GM21515 (cell line): Measurements from ENCODE around the gene HDAC7.
A peak's percentile ranks its signal among the peaks of the same experiment; 100 is the strongest.

ENCODE experiments used
- ATAC-seq: cut with Tn5 transposase; IDR thresholded peaks from one replicate; pipeline ENCODE4 v1.9.1; 2021; ENCODE audit not compliant: unreplicated experiment

Gene HDAC7

DNA sequence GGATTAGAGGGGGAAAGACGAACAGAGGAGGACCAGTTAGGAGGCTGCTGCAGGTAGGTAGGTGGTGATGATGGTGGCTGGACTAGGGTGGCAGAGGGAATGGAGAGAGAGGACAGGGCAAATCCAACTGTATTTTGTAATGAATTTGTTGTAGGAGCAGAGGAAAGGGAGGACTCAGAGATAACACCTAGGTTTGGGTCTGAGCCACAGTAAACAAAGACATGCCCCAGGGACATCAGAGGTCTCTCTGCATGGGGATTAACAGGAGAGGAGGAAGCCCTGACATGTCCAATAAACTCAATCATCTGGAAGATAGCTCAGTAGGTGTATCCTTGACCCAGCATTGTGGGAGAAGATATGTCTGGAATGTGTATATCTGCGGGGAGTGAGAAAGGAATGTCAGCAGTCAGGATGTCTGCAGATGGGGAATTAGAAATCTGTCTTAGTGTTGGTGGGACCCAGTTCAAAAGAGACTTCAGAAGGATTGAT is 51.3 kb downstream of the HDAC7 start:
- ATAC-seq: no peak

GRCh38 chr12:47767216-47767724 is 52.4 kb downstream of the HDAC7 start:
- ATAC-seq: no peak

- no peak for ATAC-seq
These were observed 53.0 kb downstream of the HDAC7 start for GRCh38 chr12:47766502-47767215.

GRCh38 chr12:47763481-47764346 is 56.0 kb downstream of the HDAC7 start:
- ATAC-seq: no peak

DNA sequence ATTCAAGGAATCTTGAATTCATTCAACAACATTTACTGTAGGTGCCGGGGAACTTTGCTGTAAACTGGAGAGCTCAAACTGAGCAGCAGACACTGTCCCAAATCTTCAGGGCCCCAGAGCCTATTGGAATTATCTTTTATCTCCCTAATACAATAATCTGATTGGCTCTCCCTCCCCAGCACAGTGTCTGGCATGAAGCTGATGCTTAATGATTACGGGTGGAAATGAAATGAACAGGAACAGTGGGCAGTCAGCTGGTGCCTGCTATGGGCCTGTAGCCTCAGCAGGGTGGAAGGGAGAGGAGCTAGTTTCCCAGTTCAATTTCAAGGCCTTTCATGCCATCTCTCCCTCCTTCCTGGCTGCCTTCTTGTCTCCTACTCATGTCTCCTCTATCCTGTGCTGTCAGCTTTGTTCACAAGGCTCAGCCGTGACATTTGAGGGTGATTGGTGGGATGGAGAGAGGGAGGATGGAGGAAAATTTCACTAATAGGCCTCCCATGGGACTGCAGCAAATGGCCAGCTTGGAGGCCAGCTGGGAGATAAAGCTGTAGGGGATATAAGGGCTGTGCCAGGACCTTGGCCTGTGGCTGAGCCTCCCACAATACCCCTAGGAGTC is 56.7 kb downstream of the HDAC7 start:
- ATAC-seq: no peak

GRCh38 chr12:47758834-47759690 is 60.6 kb downstream of the HDAC7 start, which contains the start of gene RAPGEF3:
Gene RAPGEF3, minus strand, starts transcription at chr12:47758880. Its CDS starts 324 bp downstream, at chr12:47758556.
- peak; percentile 45 for ATAC-seq

- no peak for ATAC-seq
These were observed 61.2 kb downstream of the HDAC7 start for GRCh38 chr12:47758584-47758833.

DNA sequence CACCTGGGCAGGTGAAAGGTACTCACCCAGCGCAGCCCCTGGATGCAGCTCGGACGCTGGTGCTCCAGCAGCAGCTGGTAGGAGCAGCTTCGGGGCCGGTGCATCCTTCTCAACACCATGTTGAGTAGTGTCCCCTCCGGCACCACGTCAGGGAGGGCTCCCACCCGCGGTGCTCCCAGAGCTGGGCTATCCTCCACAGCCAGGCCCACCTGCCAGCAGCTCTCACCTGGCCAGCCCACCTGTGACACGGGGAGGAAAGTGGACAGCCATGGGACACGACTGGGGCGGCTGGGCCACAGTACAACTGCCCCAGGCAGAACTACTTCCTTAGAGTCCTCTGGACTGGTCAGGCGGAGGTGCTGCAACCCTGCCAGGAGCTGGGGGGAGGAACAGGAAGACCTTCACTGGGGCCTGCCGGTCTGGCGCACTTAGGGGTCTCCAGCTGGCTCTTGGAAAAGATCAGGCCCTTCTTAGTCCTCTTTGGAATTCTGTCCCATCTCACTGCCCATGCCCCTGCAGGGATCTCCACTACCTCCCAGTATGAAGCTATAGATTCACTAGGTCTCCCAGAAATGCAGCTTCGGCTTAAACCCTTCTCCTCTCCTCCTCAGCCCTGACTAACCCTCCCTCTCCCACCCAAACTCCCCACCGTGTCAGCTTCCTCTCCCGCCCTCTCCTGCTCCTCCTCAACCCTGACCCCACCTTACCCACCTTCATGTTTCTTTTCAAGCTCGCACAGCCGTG is 61.7 kb downstream of the HDAC7 start:
- ATAC-seq: no peak

DNA sequence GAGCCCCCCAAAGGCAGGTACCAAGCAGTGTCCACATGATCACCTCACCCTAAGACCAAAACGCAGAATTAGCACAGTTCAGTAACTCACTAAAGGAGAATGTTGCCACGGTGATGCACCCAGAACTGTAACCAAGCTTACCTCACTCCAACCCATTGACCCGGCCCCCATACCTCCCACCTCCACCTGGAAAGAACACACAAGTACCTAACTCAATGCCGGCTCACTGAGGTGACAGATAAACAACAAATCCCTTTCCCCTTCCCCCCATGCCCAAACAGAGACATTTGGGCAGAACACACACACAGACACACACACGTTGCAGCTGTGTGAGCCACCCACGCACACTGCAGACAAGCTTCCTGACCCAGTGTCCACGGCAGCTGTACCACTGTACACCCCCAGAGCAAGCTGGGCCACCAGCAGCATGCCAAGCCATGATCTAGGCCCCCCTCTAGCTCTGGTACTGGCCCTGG is 62.3 kb downstream of the HDAC7 start:
- no peak for ATAC-seq

DNA sequence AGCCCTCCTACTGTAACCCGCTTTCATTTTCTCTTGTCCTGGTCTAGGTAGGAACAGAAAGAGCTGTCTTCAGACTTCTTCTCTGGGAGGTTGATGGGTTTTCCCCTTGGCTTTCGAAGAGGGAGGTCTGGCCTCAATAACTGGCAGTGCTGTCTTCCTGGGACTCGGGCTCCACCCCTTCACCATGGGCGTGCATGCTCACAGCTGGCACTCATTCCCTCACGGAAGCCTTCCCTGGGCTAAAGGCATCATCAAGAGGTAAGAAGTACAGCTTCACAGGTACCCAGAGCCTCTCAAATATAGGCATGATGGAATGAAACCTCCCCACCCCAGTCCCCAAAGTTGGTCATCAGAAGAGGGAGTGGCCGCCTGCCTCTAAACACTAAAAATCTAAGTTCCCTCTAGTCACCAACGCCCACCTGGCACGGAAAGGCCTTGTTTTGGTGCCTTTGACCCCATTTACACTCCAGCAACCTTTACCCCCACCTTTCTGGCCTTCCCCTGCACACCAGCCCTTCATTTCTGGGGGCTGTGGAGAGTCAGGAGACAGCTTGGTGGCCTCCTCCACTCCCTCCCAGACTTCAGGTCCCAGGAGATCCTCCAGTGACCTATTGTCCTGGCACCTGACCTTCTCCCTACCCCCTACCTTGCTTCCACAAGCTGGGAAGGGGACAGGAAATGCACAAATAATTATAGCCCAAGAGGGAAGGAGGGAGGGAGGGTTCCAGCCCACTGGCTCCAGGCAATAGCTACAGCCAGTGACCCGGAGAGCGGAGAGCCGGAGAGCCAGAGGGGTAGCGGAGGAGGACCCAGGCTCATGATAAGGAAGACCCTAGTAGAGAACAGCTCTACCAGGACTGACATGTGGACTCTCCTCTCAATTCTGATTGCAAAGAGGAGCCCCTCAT is 63.8 kb downstream of the HDAC7 start:
- peak; percentile 68 for ATAC-seq

DNA sequence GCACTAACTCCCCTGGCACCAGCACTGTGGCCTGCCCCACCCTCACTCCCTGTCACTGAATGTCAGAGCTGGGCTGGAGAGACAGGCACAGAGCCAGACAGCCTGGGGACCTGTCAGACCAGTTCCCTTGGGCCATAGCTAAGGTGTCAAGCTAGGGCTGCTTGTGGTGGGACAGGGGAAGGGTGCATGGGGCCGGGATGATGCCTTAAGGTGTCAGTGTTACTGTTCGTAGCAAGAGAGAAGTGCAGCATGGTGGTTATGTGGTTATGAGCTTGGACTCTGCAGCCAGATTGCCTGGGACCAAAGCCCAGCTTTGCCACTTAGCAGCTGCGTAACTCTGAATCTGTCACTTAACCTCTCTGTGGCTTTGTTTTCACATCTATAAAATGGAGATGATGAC is 64.8 kb downstream of the HDAC7 start:
- ATAC-seq: no peak

DNA sequence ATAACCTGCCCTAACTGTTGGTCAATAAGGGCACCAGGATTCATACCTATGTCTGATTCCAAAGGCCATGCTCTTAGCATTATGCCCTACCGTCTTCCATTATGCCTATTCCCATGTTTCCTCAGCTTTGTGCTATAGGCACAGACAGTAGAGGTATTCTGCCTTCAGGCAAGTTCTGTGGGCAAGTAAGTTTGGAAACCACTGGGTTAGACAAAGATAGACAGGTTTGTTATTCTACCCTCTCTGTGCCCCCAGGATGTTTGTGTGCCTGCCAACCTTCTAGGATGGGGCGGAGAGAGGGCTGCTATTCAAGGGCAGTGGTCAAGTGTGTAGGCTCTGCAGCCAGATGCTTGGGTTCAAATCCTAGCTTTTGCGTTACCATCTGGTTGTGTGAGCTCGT is 65.6 kb downstream of the HDAC7 start:
- ATAC-seq: no peak

DNA sequence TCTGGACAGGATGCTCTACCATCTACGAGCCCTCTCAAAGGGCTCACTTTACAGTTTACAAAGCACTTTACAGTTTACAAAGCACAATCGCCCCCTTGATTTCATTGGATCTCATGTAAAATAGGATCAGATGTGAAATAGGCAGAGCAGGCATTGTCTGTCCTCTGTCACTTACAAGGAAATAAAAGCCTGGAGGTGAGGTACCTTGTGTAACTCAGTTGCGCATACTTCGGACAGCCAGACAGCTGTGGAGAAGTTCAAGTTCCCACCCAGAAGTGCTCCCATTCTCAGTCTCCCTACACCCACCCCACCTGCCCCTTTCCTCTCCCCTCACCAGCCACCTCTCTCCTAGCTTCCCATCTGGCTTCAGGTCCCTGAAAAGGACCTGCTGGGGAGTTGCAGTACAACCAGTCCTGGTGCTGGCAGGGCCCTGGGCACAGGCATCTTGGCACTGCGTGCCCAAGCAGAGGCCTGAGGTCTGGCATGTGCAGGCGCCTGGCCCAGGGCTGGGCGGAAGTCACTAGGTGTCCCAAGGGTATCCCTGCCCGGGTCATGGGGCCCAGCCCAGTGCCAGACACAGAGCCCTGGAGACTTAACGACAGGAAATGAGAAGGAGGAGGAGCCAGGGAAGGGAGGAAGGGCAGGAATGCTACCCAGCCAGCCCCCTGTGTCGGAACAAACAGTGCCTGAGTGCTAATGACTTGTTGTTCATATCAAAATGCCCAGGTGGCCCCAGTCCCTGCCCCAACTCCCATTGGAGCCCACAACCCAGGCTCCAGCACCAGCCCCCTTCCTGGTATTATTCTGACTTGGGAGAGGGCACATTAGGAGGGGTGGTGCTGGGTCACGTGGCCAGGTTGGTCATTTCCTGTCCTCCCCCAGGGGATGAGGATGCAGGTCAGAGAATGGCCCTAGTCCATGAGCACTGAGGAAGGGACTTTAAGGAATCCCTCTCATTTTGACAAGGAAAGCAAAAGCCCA is 66.4 kb downstream of the HDAC7 start:
- ATAC-seq: no peak

GRCh38 chr12:47752552-47752951 is 67.2 kb downstream of the HDAC7 start:
- no peak for ATAC-seq

- no peak for ATAC-seq
These were observed 67.6 kb downstream of the HDAC7 start for GRCh38 chr12:47752121-47752520.

- ATAC-seq: no peak
These were observed 68.1 kb downstream of the HDAC7 start for GRCh38 chr12:47751561-47751960.

GRCh38 chr12:47750916-47751470 is 68.7 kb downstream of the HDAC7 start:
- ATAC-seq: no peak
